OCI-LY7 (cell line): Measurements from ENCODE around the gene STXBP5.

ENCODE experiments used
- EZH2phosphoT487 ChIP-seq: fragments of 200-600 bp; sonication (generic); IDR thresholded peaks from 2 replicates; pipeline ENCODE4 v1.6.1; 2018; ENCODE audit warnings: low read depth, borderline replicate concordance, mild to moderate bottlenecking, mixed run types, antibody characterized with exemption, low read length, moderate library complexity, mixed read lengths
- TF ChIP-seq, protein P1 (sequence below): fragments of 200-600 bp; sonication (generic); conservative IDR thresholded peaks from 2 replicates; pipeline ENCODE4 v1.5.1; 2014; ENCODE audit warnings: mild to moderate bottlenecking, antibody characterized with exemption, low read length, moderate library complexity, mixed read lengths

DNA sequence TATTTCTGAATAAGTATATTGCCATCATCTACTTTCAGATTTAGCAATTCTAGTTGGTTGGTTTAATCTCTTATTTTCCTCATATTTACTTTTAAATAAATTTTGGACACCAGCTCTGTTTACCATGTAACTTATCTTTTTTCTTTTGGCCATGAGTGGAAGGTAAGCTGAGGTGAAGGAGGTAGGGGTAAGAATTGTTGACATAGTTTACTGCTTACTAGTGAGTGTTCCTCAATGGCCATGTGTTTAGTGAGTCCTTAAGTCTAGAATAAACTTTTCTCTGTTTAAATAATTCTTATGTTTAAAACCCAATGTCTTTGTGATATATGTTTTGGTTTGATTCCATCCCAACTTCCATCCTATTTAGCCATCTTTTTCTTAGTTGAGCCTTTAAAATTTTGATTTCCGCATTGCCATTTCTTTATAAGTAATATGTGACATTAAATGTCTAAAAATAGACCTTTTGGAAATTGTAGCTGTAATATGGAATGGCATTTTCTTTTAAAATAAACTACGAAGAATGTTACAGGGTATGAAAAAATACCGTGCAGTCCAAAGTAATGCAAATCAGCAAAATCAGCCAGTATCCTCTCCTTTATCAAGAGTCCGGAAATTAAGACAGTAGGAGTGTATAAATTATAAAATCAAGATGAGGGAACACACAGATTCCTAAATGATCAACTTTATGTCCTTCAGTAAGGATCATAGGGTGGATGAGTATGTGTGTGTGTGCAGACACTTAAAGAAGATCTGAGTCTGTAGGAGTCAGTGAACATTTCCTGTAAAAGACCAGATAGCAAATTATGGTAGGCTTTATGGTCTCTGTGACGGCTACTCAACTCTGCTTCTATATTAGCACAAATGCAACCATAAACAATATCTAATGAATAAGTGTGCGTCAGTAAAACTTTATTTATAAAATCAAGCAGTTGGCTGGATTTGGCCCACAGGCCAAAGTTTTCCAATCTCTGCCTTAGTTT, 10.3 kb downstream of the STXBP5 start:
- TF ChIP-seq, protein P1, sequence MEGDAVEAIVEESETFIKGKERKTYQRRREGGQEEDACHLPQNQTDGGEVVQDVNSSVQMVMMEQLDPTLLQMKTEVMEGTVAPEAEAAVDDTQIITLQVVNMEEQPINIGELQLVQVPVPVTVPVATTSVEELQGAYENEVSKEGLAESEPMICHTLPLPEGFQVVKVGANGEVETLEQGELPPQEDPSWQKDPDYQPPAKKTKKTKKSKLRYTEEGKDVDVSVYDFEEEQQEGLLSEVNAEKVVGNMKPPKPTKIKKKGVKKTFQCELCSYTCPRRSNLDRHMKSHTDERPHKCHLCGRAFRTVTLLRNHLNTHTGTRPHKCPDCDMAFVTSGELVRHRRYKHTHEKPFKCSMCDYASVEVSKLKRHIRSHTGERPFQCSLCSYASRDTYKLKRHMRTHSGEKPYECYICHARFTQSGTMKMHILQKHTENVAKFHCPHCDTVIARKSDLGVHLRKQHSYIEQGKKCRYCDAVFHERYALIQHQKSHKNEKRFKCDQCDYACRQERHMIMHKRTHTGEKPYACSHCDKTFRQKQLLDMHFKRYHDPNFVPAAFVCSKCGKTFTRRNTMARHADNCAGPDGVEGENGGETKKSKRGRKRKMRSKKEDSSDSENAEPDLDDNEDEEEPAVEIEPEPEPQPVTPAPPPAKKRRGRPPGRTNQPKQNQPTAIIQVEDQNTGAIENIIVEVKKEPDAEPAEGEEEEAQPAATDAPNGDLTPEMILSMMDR: no peak
- TF ChIP-seq EZH2phosphoT487: no peak
